GM23338 (cell line): Measurements from ENCODE around the gene RUBCN. TPM values are rescaled to one million over a fixed set of nuclear protein-coding genes. Genes with fewer than 3 reads are reported as not detected.

ENCODE experiments used
- ATAC-seq: fragments of 200-7000 bp; cut with Tn5 transposase; 3 replicates; pipeline ENCODE4 v1.9.1; 2020
- DNase-seq: peaks from one replicate; pipeline ENCODE4 v3.0.0-alpha.2; 2015; ENCODE audit warnings: low spot score
- H2AFZ ChIP-seq: fragments of 200-600 bp; sonication (generic); 2 replicates; pipeline ENCODE4 v1.8.0; 2016; ENCODE audit warnings: antibody characterized with exemption, mild to moderate bottlenecking, moderate library complexity
- H3F3A ChIP-seq: fragments of 200-600 bp; sonication (generic); replicated peaks from 2 replicates; pipeline ENCODE4 v1.8.0; 2017; ENCODE audit warnings: antibody characterized with exemption, mixed run types, low read depth
- H3K27ac ChIP-seq: fragments of 200-600 bp; sonication (generic); 2 replicates; pipeline ENCODE4 v1.6.1; 2016; ENCODE audit warnings: low read depth
- H3K27me3 ChIP-seq: fragments of 200-600 bp; sonication (generic); 2 replicates; pipeline ENCODE4 v1.8.0; 2016; ENCODE audit warnings: mild to moderate bottlenecking, mixed run types, moderate library complexity; ENCODE audit not compliant: insufficient read depth
- H3K36me3 ChIP-seq: fragments of 200-600 bp; sonication (generic); 2 replicates; pipeline ENCODE4 v1.8.0; 2016; ENCODE audit warnings: mild to moderate bottlenecking; ENCODE audit not compliant: insufficient read depth
- H3K4me1 ChIP-seq: fragments of 200-600 bp; sonication (generic); 2 replicates; pipeline ENCODE4 v1.8.0; 2016; ENCODE audit warnings: mild to moderate bottlenecking, moderate library complexity; ENCODE audit not compliant: insufficient read depth
- H3K4me2 ChIP-seq: fragments of 200-600 bp; sonication (generic); 2 replicates; pipeline ENCODE4 v1.7.1; 2017; ENCODE audit warnings: mixed run types
- H3K4me3 ChIP-seq: fragments of 200-600 bp; sonication (generic); 2 replicates; pipeline ENCODE4 v1.6.1; 2016; ENCODE audit warnings: mixed run types
- H3K79me2 ChIP-seq: fragments of 200-600 bp; sonication (generic); replicated peaks from 2 replicates; pipeline ENCODE4 v1.8.0; 2017; ENCODE audit warnings: mild to moderate bottlenecking; ENCODE audit not compliant: insufficient read depth
- H3K9me2 ChIP-seq: fragments of 200-600 bp; sonication (generic); 2 replicates; pipeline ENCODE4 v1.8.0; 2017; ENCODE audit not compliant: insufficient read depth
- H4K20me1 ChIP-seq: fragments of 200-600 bp; sonication (generic); replicated peaks from 2 replicates; pipeline ENCODE4 v1.8.0; 2017; ENCODE audit warnings: mild to moderate bottlenecking; ENCODE audit not compliant: insufficient read depth
- H3K27ac Mint-ChIP-seq: 2 replicates; pipeline ENCODE4 v1.8.0; 2020; ENCODE audit warnings: inconsistent platforms, mild to moderate bottlenecking, moderate library complexity, mixed read lengths
- H3K27me3 Mint-ChIP-seq: 3 replicates; pipeline ENCODE4 v1.8.0; 2022; ENCODE audit warnings: low read depth, mild to moderate bottlenecking, moderate library complexity, mixed read lengths, inconsistent platforms; ENCODE audit not compliant: insufficient read depth, poor library complexity
- H3K36me3 Mint-ChIP-seq: 3 replicates; pipeline ENCODE4 v1.8.0; 2021; ENCODE audit warnings: low read depth, mild to moderate bottlenecking, inconsistent platforms, moderate library complexity, mixed read lengths
- H3K4me1 Mint-ChIP-seq: 3 replicates; pipeline ENCODE4 v1.8.0; 2020; ENCODE audit warnings: mild to moderate bottlenecking, inconsistent platforms, mixed read lengths
- H3K4me3 Mint-ChIP-seq: 3 replicates; pipeline ENCODE4 v1.8.0; 2021; ENCODE audit warnings: moderate library complexity, mild to moderate bottlenecking, inconsistent platforms, mixed read lengths
- H3K9me3 Mint-ChIP-seq: 3 replicates; pipeline ENCODE4 v1.8.0; 2020; ENCODE audit warnings: moderate library complexity, mild to moderate bottlenecking, inconsistent platforms, mixed read lengths
- CREB1 ChIP-seq: fragments of 250-450 bp; sonication (Bioruptor Pico); IDR thresholded peaks from 2 replicates; pipeline ENCODE4 v1.5.0; 2020; ENCODE audit warnings: low read depth, mild to moderate bottlenecking, moderate library complexity
- CTCF ChIP-seq, 2 experiments: fragments of 200-600 bp in 1 of 2; sonication (generic) in 1 of 2; conservative IDR thresholded peaks; 2 replicates each; pipeline versions ENCODE4 v1.5.1 to v1.6.1; 2016 to 2017; ENCODE audit warnings: antibody characterized with exemption in 2 of 2, low read depth in 2 of 2, mild to moderate bottlenecking in 2 of 2, moderate library complexity in 1 of 2
- ETS1 ChIP-seq: IDR thresholded peaks from 2 replicates; pipeline ENCODE4 v1.6.1; 2016; ENCODE audit warnings: antibody characterized with exemption
- EZH2 ChIP-seq: fragments of 200-600 bp; sonication (generic); IDR thresholded peaks from one replicate; pipeline ENCODE4 v1.8.0; 2017; ENCODE audit warnings: antibody characterized with exemption, mild to moderate bottlenecking, low read depth; ENCODE audit not compliant: unreplicated experiment
- EZH2phosphoT487 ChIP-seq: fragments of 200-600 bp; sonication (generic); IDR thresholded peaks from one replicate; pipeline ENCODE4 v1.8.1; 2018; ENCODE audit warnings: antibody characterized with exemption; ENCODE audit not compliant: unreplicated experiment
- JUNB ChIP-seq: IDR thresholded peaks from one replicate; pipeline ENCODE4 v1.6.1; 2016; ENCODE audit warnings: antibody characterized with exemption; ENCODE audit not compliant: unreplicated experiment
- NANOG ChIP-seq: IDR thresholded peaks from 2 replicates; pipeline ENCODE4 v1.6.1; 2016; ENCODE audit warnings: antibody characterized with exemption, borderline replicate concordance
- POLR2AphosphoS5 ChIP-seq: IDR thresholded peaks from 2 replicates; pipeline ENCODE4 v1.6.1; 2016; ENCODE audit warnings: antibody characterized with exemption, low read depth
- REST ChIP-seq: IDR thresholded peaks from one replicate; pipeline ENCODE4 v1.6.1; 2018; ENCODE audit warnings: antibody characterized with exemption; ENCODE audit not compliant: unreplicated experiment
- ZNF114 ChIP-seq: fragments of 250-450 bp; sonication (Bioruptor Pico); IDR thresholded peaks from 2 replicates; pipeline ENCODE4 v1.5.0; 2020; ENCODE audit warnings: mild to moderate bottlenecking, moderate library complexity
- ZNF331 ChIP-seq: fragments of 250-450 bp; sonication (Bioruptor Pico); IDR thresholded peaks from 2 replicates; pipeline ENCODE4 v1.5.0; 2020; ENCODE audit warnings: low read depth, mild to moderate bottlenecking, moderate library complexity
- polyA plus RNA-seq: library from polyadenylated mRNA; unstranded; fragments of >200 nt; fragmentation: Nextera tagmentation; extraction: Ambion mirVana; gene quantifications from 2 replicates; pipeline ENCODE4 v1.2.1, GENCODE V29; 2016
- total RNA-seq: library from RNA; depleted of rRNA; stranded (reverse); fragments of >200 nt; shearing (Covaris generic); gene quantifications from 2 replicates; pipeline ENCODE4 v1.2.3, GENCODE V29; 2014

RUBCN gene
- total and polyA plus RNA-seq, 2 experiments from 2014 or later, result 13.1 to 33.2 TPM

- H3K9me2 ChIP-seq, result no peaks in the 10 kb centered on the region
- DNase-seq (peak; percentile 76), ATAC-seq (peak; percentile 65)
- H3K27me3 Mint-ChIP-seq, result peaks cover 25% of the 10 kb centered on the region
- H3K27ac ChIP-seq, result no peak overlapping the region
- no peaks in the 10 kb centered on the region; the same call in 2 of the 3 replicates for H3K36me3 Mint-ChIP-seq
- no peaks in the 10 kb centered on the region for H3K9me3 Mint-ChIP-seq
- peak overlapping the region; percentile 95 for H3K4me2 ChIP-seq
- peaks cover 24% of the 10 kb centered on the region for H3K79me2 ChIP-seq
- peaks cover 13% of the 10 kb centered on the region; the same call in 1 of the 2 replicates for H3F3A ChIP-seq
- no peaks in the 10 kb centered on the region for H3K36me3 ChIP-seq
- TF ChIP-seq CTCF (conservative IDR thresholded peaks at IDR 0.05; ENCODE audit: low read depth in 2 of 2) (no peak), CREB1 (CRISPR knock-in tag) (peak; percentile 66), EZH2 (no peak)
- H3K4me1 Mint-ChIP-seq, result peaks cover 21% of the 10 kb centered on the region
- no peak overlapping the region for H3K27ac Mint-ChIP-seq
- peak overlapping the region; percentile 88 for H3K4me3 Mint-ChIP-seq
- H2AFZ ChIP-seq, result peak overlapping the region; percentile 95
- peaks cover 54% of the 10 kb centered on the region for H3K27me3 ChIP-seq
- H4K20me1 ChIP-seq, result 0 out of 2 replicates have a peak, but pooled peaks cover 5% of the 10 kb centered on the region
- peaks cover 25% of the 10 kb centered on the region for H3K4me1 ChIP-seq
- peak overlapping the region; percentile 91 for H3K4me3 ChIP-seq
These were observed 12.6 kb upstream of the RUBCN start for GRCh38 chr3:197749315-197749600.

GRCh38 chr3:197748597-197749314 lies 12.1 kb upstream of the RUBCN start:
- H3K36me3 Mint-ChIP-seq, result no peaks in the 10 kb centered on the region; the same call in 2 of the 3 replicates
- Histone ChIP-seq H3K9me2 (no peaks in the 10 kb centered on the region), H3K36me3 (no peaks in the 10 kb centered on the region), H2AFZ (peak overlapping the region; percentile 95), H3K4me1 (peaks cover 25% of the 10 kb centered on the region), H3K79me2 (peaks cover 19% of the 10 kb centered on the region), H3F3A (peaks cover 13% of the 10 kb centered on the region; the same call in 1 of the 2 replicates), H3K4me3 (peak overlapping the region; percentile 91), H3K27me3 (peaks cover 54% of the 10 kb centered on the region), H4K20me1 (0 out of 2 replicates have a peak, but pooled peaks cover 5% of the 10 kb centered on the region), H3K27ac (no peak overlapping the region), H3K4me2 (peak overlapping the region; percentile 95)
- no peak for ATAC-seq
- peaks cover 25% of the 10 kb centered on the region for H3K27me3 Mint-ChIP-seq
- DNase-seq, result no peak
- no peaks in the 10 kb centered on the region for H3K9me3 Mint-ChIP-seq
- H3K27ac Mint-ChIP-seq, result no peak overlapping the region
- peaks cover 21% of the 10 kb centered on the region for H3K4me1 Mint-ChIP-seq
- peak overlapping the region; percentile 88 for H3K4me3 Mint-ChIP-seq
- TF ChIP-seq CREB1 (CRISPR knock-in tag) (no peak), EZH2 (no peak), NANOG (no peak), REST (no peak), EZH2phosphoT487 (no peak), POLR2AphosphoS5 (no peak), CTCF (conservative IDR thresholded peaks at IDR 0.05; ENCODE audit: low read depth in 2 of 2) (no peak), ZNF331 (CRISPR knock-in tag) (no peak), JUNB (no peak), ETS1 (no peak), ZNF114 (CRISPR knock-in tag) (no peak)
